A549 treated with CORT108297 at 1 μM for 4 hours (cell line): Measurements from ENCODE around the gene TLNRD1. TPM values are rescaled to one million over a fixed set of nuclear protein-coding genes. Genes with fewer than 3 reads are reported as not detected.

Experiments
- total RNA-seq: library from RNA; stranded (reverse); fragments of 200-300 nt; extraction: Qiagen RNA extraction; gene quantifications from 5 replicates; pipeline ENCODE4 v1.2.3, GENCODE V29; 2022

The TLNRD1 gene
- 10.0 to 21.6 TPM (median 17.1 TPM) in 5 replicates for total RNA-seq

GRCh38 chr15:81000624-81001151 is at the start of gene TLNRD1:
TLNRD1 (plus strand) TSS chr15:81000923; CDS start chr15:81002272, 1,349 bp downstream.

GRCh38 chr15:80989518-80990478 is 10.9 kb upstream of the TLNRD1 start, which contains the start of gene MESD:
MESD (minus strand) TSS chr15:80989819; CDS start chr15:80989791, 28 bp downstream.

Other genes with a start within 250 kb of the TLNRD1 start
- 1.5 to 2.2 TPM (median 1.9 TPM) in 5 replicates for gene CEMIP, start 221.6 kb upstream of the TLNRD1 start, total RNA-seq
- gene MESD, start 11.1 kb upstream of the TLNRD1 start, total RNA-seq: 36.2 to 39.4 TPM (median 38.7 TPM) in 5 replicates
- 0.14 TPM in 1 of 5 replicates, not detected in the others for gene CFAP161, start 133.3 kb downstream of the TLNRD1 start, total RNA-seq
- 0.07 to 0.25 TPM (median 0.17 TPM) in 3 of 5 replicates, not detected in the others for gene IL16, start 196.0 kb downstream of the TLNRD1 start, total RNA-seq